Esophagus muscularis mucosa (tissue), 4 donors: ENCODE data around the gene TAGLN3. TPM values are rescaled to one million over a fixed set of nuclear protein-coding genes. Genes with fewer than 3 reads are reported as not detected.

ENCODE experiments used
- DNase-seq: peaks from one replicate; pipeline ENCODE4 v3.0.0-alpha.2; 2017; ENCODE audit errors: extremely low spot score
- H3K27ac ChIP-seq, 4 donors: fragments of 200-600 bp; sonication (generic); replicated peaks in 1 of 4; 1 replicate in 3 of 4; 2 replicates in 1 of 4; pipeline ENCODE4 v1.5.1; 2016 to 2019; ENCODE audit warnings: mild to moderate bottlenecking in 1 of 4
- H3K27me3 ChIP-seq, 4 donors: fragments of 200-600 bp; sonication (generic); one replicate each; pipeline versions ENCODE4 v1.5.1 to v1.6.0; 2016 to 2019
- H3K36me3 ChIP-seq, 4 donors: fragments of 200-600 bp; sonication (generic); one replicate each; pipeline ENCODE4 v1.5.1; 2016 to 2019
- H3K4me1 ChIP-seq, 4 donors: fragments of 200-600 bp; sonication (generic); one replicate each; pipeline ENCODE4 v1.5.1; 2016 to 2019
- H3K4me3 ChIP-seq, 4 donors: fragments of 200-600 bp; sonication (generic); 1 replicate in 2 of 4; 2 replicates in 2 of 4; pipeline ENCODE4 v1.5.1; 2016 to 2019; ENCODE audit warnings: mild to moderate bottlenecking in 4 of 4, moderate library complexity in 1 of 4
- H3K9me3 ChIP-seq, 4 donors: fragments of 200-600 bp; sonication (generic); 1 replicate in 3 of 4; 2 replicates in 1 of 4; pipeline ENCODE4 v1.5.1; 2016 to 2019
- EP300 ChIP-seq: sonication (generic); formaldehyde crosslinking; IDR thresholded peaks from one replicate; pipeline ENCODE4 v1.6.1; 2017; ENCODE audit warnings: antibody characterized with exemption
- POLR2A ChIP-seq: fragments of 450-650 bp; IDR thresholded peaks from one replicate; pipeline ENCODE4 v1.6.1; 2017; ENCODE audit warnings: antibody characterized with exemption, moderate library complexity, mild to moderate bottlenecking, low read depth
- POLR2AphosphoS5 ChIP-seq, 2 donors: sonication (generic); formaldehyde crosslinking; IDR thresholded peaks; one replicate each; pipeline ENCODE4 v1.6.1; 2017; ENCODE audit warnings: antibody characterized with exemption in 2 of 2
- WGBS: methylation state at CpG from one replicate; pipeline ENCODE4 v1.1.5; 2018; 5-methylcytosine and 5-hydroxymethylcytosine counted together
- intact Hi-C: fragments of 100-400 bp; cut with DNase I; formaldehyde crosslinking; loops from one replicate; pipeline ENCODE4 v1.15.1; 2023
- total RNA-seq, 4 donors: library from RNA; depleted of rRNA; stranded (reverse); fragments of >200 nt; gene quantifications; one replicate each; pipeline versions ENCODE4 v1.1.0 to v1.2.1, GENCODE V29; 2016
- TF ChIP-seq, protein P1 (sequence below), 3 experiments: fragments of 200-600 bp in 2 of 3; fragments of 450-650 bp in 1 of 3; sonication (generic) in 2 of 3; IDR thresholded peaks; one replicate each; pipeline ENCODE4 v1.5.1; 2017 to 2019; ENCODE audit warnings: antibody characterized with exemption in 3 of 3, mild to moderate bottlenecking in 2 of 3, moderate library complexity in 1 of 3

Gene TAGLN3
- total RNA-seq, 4 donors from 2014 or later: 0.83 to 4.0 (median 1.3) TPM

DNA sequence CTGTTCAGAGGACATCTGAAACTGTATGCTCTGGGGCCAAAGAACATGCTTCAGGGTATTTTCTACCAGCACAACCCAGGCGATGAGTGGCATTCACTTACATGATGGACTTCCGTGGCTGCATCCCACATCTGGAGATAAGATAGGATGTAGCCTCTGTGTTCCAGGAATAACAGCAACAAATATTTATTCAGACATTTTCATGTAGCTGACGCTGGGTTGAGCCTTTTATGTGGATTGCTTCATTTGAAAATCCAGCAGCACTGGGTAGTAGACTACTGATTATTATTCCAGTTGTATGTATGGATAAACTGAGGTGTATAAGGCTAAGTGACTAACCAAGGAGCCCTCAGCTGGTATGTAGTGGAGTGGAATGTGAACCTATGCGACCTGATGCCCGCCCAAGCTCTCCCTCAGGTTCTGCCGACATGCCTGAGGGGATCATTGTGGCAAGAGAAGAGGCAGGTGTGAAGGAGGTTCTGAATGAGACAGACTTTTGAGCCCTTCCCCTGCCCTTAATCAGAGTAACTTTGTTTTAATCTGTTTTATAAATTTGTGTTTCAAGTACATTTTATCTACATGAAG is 45.8 kb upstream of the TAGLN3 start:
- no peak for TF ChIP-seq POLR2A
- TF ChIP-seq POLR2AphosphoS5 (IDR thresholded peaks at IDR 0.05): no peak
- TF ChIP-seq, protein P1, sequence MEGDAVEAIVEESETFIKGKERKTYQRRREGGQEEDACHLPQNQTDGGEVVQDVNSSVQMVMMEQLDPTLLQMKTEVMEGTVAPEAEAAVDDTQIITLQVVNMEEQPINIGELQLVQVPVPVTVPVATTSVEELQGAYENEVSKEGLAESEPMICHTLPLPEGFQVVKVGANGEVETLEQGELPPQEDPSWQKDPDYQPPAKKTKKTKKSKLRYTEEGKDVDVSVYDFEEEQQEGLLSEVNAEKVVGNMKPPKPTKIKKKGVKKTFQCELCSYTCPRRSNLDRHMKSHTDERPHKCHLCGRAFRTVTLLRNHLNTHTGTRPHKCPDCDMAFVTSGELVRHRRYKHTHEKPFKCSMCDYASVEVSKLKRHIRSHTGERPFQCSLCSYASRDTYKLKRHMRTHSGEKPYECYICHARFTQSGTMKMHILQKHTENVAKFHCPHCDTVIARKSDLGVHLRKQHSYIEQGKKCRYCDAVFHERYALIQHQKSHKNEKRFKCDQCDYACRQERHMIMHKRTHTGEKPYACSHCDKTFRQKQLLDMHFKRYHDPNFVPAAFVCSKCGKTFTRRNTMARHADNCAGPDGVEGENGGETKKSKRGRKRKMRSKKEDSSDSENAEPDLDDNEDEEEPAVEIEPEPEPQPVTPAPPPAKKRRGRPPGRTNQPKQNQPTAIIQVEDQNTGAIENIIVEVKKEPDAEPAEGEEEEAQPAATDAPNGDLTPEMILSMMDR (IDR thresholded peaks at IDR 0.05): no peak
- TF ChIP-seq EP300: no peak
- Histone ChIP-seq H3K4me1 (peaks cover 0 to 14% (median 8%) of the 10 kb centered on the region in 4 donors), H3K36me3 (peaks cover 13 to 68% (median 42%) of the 10 kb centered on the region in 4 donors), H3K9me3 (no peaks in the 10 kb centered on the region), H3K27me3 (no peaks in the 10 kb centered on the region), H3K4me3 (no peak overlapping the region), H3K27ac (no peak overlapping the region)
- DNase-seq: no peak
- 95% methylated on average over 6 of the region's 6 CpGs for WGBS
- intact Hi-C loops: no loop called here

DNA sequence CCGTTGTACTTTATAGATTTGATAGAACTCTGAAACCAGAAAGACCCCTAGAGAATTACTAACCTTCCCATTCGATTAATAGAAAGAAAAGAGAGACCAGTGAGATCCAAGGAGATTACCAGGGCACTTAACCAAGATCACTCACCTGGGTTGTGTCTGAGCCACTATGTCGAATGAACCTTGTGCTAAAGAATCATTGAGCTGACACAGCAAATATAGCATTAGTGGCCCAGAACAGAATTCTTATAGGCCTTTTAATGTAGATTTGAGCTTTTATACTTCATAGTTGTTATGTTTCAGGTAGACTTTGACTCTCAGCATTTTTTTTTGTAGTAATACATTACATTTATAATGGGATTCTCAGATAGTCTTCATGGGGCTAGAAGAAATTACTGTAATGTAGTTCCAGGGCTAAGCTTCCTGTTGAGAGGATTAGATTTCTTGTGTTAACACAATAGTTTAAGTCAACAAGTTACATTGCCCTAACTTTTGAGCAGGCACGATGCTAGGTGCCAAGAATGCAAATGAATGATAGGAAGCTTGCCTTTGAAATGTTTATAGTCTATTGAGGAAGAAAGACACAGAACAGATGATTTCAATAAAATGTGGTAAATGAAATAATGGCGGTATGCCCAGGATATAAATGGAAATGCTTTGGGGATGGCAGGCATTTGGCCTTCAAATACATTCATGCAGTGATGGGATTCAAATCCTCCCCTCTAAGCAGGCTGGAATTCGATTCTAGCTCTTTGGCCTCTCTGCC is 44.3 kb upstream of the TAGLN3 start:
- H3K4me1 ChIP-seq: peaks cover 0 to 14% (median 8%) of the 10 kb centered on the region in 4 donors
- H3K4me3 ChIP-seq: no peak overlapping the region
- peaks cover 7 to 64% (median 36%) of the 10 kb centered on the region in 4 donors for H3K36me3 ChIP-seq
- TF ChIP-seq POLR2A: no peak
- TF ChIP-seq, protein P1 (IDR thresholded peaks at IDR 0.05): no peak
- no peaks in the 10 kb centered on the region for H3K9me3 ChIP-seq
- no peaks in the 10 kb centered on the region for H3K27me3 ChIP-seq
- WGBS: 54% methylated on average over 6 of the region's 6 CpGs
- DNase-seq: no peak
- intact Hi-C loops: no loop called here
- no peak overlapping the region for H3K27ac ChIP-seq

DNA sequence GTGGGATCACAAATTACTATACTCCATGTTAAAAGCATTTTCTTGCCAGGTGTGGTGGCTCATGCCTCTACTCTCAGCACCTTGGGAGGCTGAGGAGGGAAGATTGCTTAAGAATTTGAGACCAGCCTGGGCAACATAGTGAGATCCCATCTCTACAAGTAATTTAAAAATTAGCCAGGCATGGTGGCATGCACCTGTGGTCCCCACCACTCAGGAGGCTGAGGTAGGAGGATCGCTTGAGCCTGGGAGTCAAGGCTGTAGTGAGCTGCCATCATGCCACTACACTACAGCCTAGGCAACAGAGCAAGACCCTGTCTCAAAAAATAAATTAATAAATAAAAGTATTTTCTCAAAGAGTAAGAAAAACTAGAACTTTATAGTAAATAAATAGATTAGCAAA is 42.8 kb upstream of the TAGLN3 start:
- Histone ChIP-seq H3K27me3 (no peaks in the 10 kb centered on the region), H3K4me1 (peaks cover 0 to 14% (median 8%) of the 10 kb centered on the region in 4 donors), H3K4me3 (no peak overlapping the region), H3K27ac (no peak overlapping the region), H3K9me3 (no peaks in the 10 kb centered on the region), H3K36me3 (peaks cover 9 to 53% (median 30%) of the 10 kb centered on the region in 4 donors)
- TF ChIP-seq POLR2AphosphoS5 (IDR thresholded peaks at IDR 0.05): no peak
- TF ChIP-seq POLR2A: no peak
- TF ChIP-seq EP300: no peak
- TF ChIP-seq, protein P1 (IDR thresholded peaks at IDR 0.05): no peak
- no peak for DNase-seq
- WGBS: 90% methylated on average over 1 of the region's 1 CpG
- intact Hi-C loops: no loop called here

DNA sequence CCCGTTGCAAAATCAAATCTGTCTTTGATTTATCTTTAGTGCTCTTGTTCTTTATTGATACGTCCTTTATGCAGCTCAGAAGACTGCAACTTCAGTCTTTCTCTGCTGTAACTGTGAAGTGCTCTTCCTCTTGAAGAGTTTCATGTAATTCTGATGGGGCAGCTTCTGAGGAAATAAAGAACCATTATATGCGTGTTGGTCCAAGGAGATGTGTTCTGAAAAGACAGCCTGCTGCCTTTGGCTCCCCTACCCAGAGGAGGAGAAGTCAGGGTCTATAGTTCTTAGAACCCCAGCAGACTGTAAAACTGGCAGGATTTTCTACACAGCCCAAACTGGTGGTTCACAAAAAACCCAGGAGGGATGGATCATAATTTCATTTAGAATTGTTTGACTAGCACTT is 42.3 kb upstream of the TAGLN3 start:
- Histone ChIP-seq H3K27me3 (no peaks in the 10 kb centered on the region), H3K4me1 (peaks cover 0 to 14% (median 8%) of the 10 kb centered on the region in 4 donors), H3K27ac (no peak overlapping the region), H3K36me3 (peaks cover 9 to 53% (median 29%) of the 10 kb centered on the region in 4 donors), H3K9me3 (no peaks in the 10 kb centered on the region), H3K4me3 (no peak overlapping the region)
- 89% methylated on average over 3 of the region's 3 CpGs for WGBS
- TF ChIP-seq EP300 (no peak), POLR2AphosphoS5 (IDR thresholded peaks at IDR 0.05) (no peak), POLR2A (no peak)
- TF ChIP-seq, protein P1 (IDR thresholded peaks at IDR 0.05): no peak
- DNase-seq: no peak
- intact Hi-C loops: no loop called here
